Nephron (organoid): ENCODE data around the gene ZNF70.

Experiments used
- H3K27ac Mint-ChIP-seq, 3 experiments: 2 replicates each; pipeline ENCODE4 v1.8.0; 2020; ENCODE audit warnings: mixed read lengths in 3 of 3, mild to moderate bottlenecking in 2 of 3, moderate library complexity in 1 of 3
- H3K27me3 Mint-ChIP-seq: 2 replicates; pipeline ENCODE4 v1.8.0; 2021; ENCODE audit warnings: low read depth, mild to moderate bottlenecking, moderate library complexity, mixed read lengths
- H3K36me3 Mint-ChIP-seq: 2 replicates; pipeline ENCODE4 v1.8.0; 2020; ENCODE audit warnings: low read depth, mixed read lengths
- H3K4me1 Mint-ChIP-seq: 2 replicates; pipeline ENCODE4 v1.8.0; 2020; ENCODE audit warnings: mixed read lengths
- H3K4me3 Mint-ChIP-seq, 3 experiments: 2 replicates each; pipeline ENCODE4 v1.8.0; 2020; ENCODE audit warnings: mild to moderate bottlenecking in 3 of 3, mixed read lengths in 3 of 3, moderate library complexity in 2 of 3
- H3K9me3 Mint-ChIP-seq: 2 replicates; pipeline ENCODE4 v1.8.0; 2020; ENCODE audit warnings: mixed read lengths
- CTCF ChIP-seq, 3 experiments: fragments of 200-600 bp; sonication (generic); IDR thresholded peaks; one replicate each; pipeline ENCODE4 v1.5.0; 2021; ENCODE audit warnings: antibody characterized with exemption in 3 of 3; ENCODE audit not compliant: unreplicated experiment in 3 of 3

ZNF70 gene

DNA sequence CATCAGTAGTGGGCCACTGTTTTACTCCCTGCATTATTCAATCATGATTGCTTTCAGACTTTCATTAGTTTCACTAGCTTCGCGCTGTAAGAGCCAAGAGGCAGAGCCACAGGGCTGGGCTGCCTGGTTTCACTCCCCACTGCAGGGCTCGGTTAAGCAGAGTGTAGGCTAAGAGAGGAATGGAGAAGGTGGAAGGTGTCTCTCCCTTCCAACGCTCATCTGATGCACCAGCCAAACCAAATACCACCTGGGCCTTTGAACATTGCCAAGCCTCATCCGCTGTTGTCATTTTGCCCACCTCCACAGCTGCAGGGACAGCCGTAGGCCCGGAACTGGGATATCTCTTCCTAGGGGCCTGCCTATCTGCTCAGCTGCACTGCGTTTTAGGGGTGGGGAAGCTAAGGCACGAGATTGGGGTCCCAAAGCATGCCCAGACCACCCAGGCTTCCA, 35.4 kb upstream of the ZNF70 start:
- H3K27ac Mint-ChIP-seq = peak overlapping the region; percentile 98 to 100 (median 99)
- H3K9me3 Mint-ChIP-seq = no peaks in the 10 kb centered on the region
- TF ChIP-seq CTCF (IDR thresholded peaks at IDR 0.05; ENCODE audit: unreplicated experiment in 3 of 3) = no peak
- H3K36me3 Mint-ChIP-seq = peaks cover 7% of the 10 kb centered on the region
- H3K27me3 Mint-ChIP-seq = no peaks in the 10 kb centered on the region
- H3K4me3 Mint-ChIP-seq = peak overlapping the region; percentile 91 to 95 (median 92)
- H3K4me1 Mint-ChIP-seq = peaks cover 41% of the 10 kb centered on the region

DNA sequence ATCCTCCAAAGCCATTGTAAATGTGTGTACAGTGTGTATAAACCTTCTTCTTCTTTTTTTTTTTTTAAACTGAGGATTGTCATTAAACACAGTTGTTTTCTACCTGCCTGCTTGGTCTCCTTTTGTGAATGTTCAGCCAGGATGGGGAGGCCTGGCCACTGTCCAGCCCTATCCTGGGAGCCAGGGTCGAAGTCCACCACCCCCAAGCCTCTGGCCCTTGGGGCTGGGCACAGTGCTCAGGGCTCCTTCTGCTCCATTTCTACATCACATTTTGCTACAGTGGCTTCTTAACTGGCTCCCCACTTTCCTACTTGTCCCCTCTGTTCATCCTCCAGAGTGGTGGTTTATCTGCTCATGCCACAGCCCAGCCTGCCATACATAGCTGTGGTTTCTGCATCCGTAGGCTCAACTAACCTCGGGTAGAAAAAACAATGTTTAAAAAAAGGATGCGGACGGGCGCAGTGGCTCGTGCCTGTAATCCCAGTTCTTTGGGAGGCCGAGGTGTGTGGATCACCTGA, 33.4 kb upstream of the ZNF70 start:
- peak overlapping the region in 2 of 3 experiments; percentile 16 to 57 for H3K4me3 Mint-ChIP-seq
- H3K4me1 Mint-ChIP-seq = peaks cover 32% of the 10 kb centered on the region
- no peaks in the 10 kb centered on the region for H3K9me3 Mint-ChIP-seq
- no peaks in the 10 kb centered on the region for H3K27me3 Mint-ChIP-seq
- no peak for TF ChIP-seq CTCF (IDR thresholded peaks at IDR 0.05; ENCODE audit: unreplicated experiment in 3 of 3)
- peak overlapping the region; percentile 76 to 91 (median 89) for H3K27ac Mint-ChIP-seq
- peaks cover 3% of the 10 kb centered on the region for H3K36me3 Mint-ChIP-seq

- TF ChIP-seq CTCF (IDR thresholded peaks at IDR 0.05; ENCODE audit: unreplicated experiment in 3 of 3) = no peak
- Mint-ChIP-seq H3K4me1 (peaks cover 29% of the 10 kb centered on the region), H3K27ac (peak overlapping the region; percentile 76 to 91 (median 89)), H3K9me3 (no peaks in the 10 kb centered on the region), H3K36me3 (peaks cover 3% of the 10 kb centered on the region), H3K27me3 (no peaks in the 10 kb centered on the region), H3K4me3 (no peak overlapping the region)
Measured at GRCh38 chr22:23783265-23784150, 32.6 kb upstream of the ZNF70 start.

- Mint-ChIP-seq H3K9me3 (no peaks in the 10 kb centered on the region), H3K4me1 (peaks cover 24% of the 10 kb centered on the region), H3K27me3 (no peaks in the 10 kb centered on the region), H3K27ac (no peak overlapping the region), H3K4me3 (no peak overlapping the region), H3K36me3 (peaks cover 3% of the 10 kb centered on the region)
- TF ChIP-seq CTCF (IDR thresholded peaks at IDR 0.05; ENCODE audit: unreplicated experiment in 3 of 3) = no peak
Measured at GRCh38 chr22:23782703-23783102, 31.8 kb upstream of the ZNF70 start.

DNA sequence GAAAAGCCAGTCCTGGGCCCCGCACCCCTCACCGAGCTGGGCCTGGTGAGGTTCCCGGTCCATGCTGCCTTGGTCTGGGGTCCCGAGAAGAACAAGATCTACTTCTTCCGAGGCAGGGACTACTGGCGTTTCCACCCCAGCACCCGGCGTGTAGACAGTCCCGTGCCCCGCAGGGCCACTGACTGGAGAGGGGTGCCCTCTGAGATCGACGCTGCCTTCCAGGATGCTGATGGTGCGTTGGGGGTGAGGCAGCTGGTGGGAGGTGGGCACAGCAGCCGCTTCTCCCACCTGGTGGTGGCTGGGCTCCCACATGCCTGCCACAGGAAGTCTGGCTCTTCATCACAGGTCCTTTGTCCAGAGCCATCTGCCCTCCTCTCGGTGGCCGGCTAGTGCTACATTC, 31.3 kb upstream of the ZNF70 start:
- no peak for TF ChIP-seq CTCF (IDR thresholded peaks at IDR 0.05; ENCODE audit: unreplicated experiment in 3 of 3)
- H3K27me3 Mint-ChIP-seq = no peaks in the 10 kb centered on the region
- peaks cover 20% of the 10 kb centered on the region for H3K4me1 Mint-ChIP-seq
- H3K4me3 Mint-ChIP-seq = no peak overlapping the region
- H3K27ac Mint-ChIP-seq = no peak overlapping the region
- H3K9me3 Mint-ChIP-seq = no peaks in the 10 kb centered on the region
- H3K36me3 Mint-ChIP-seq = peaks cover 3% of the 10 kb centered on the region
